Measurements from ENCODE around the gene KDM1B. TPM values are rescaled to one million over a fixed set of nuclear protein-coding genes. Genes with fewer than 3 reads are reported as not detected.
"Not testable (repeated sequence)": the region's sequence is repeated elsewhere in the genome, so short reads cannot be mapped to it uniquely, and the experiment has no call there.

Gene KDM1B
- total and polyA plus RNA-seq, 2 of the 8 experiments (the other 6 are each of a cell fraction or from before 2014, with no cell fraction given) = 3.7 to 7.5 TPM

DNA sequence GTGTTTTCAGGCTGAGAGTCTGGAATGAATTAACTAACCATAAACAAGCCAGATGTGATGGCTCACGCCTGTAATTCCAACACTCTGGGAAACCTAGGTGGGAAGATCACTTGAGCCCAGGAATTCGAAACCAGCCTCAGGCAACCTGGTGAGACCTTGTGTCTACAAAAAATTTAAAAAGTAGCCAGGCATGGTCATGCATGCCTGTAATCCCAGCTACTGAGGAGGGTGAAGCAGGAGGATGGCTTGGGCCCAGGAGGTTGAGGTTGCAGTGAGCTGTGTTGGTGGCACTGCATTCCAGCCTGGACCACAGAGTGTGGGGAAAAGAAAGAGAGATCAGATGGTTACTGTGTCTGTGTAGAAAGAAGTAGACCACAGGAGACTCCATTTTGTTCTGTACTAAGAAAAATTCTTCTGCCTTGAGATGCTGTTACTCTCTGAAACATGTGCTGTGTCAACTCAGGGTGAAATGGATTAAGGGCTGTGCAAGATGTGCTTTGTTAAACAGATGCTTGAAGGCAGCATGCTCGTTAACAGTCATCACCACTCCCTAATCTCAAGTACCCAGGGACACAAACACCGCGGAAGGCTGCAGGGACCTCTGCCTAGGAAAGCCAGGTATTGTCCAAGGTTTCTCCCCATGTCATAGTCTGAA lies 71.4 kb downstream of the KDM1B start:
- H4K20me1 ChIP-seq (replicated peaks in 1 of 2; ENCODE audit: control insufficient read depth in 1 of 2, insufficient read depth in 2 of 2, low read length in 2 of 2); H4K8ac ChIP-seq (ENCODE audit: extremely low read depth, insufficient read depth, low read length); H2BK120ac ChIP-seq (replicated peaks; ENCODE audit: low read depth, low read length); H4K91ac ChIP-seq (replicated peaks; ENCODE audit: insufficient read length, low read length); H3K23me2 ChIP-seq (ENCODE audit: low read depth, low read length); H2BK20ac ChIP-seq (ENCODE audit: low read length); H3K79me2 ChIP-seq (ENCODE audit: control insufficient read depth in 1 of 2, insufficient read depth in 2 of 2, low read length in 2 of 2); H2AK5ac ChIP-seq (ENCODE audit: low read depth, low read length); H2BK5ac ChIP-seq (ENCODE audit: low read depth, low read length); H4K5ac ChIP-seq (ENCODE audit: insufficient read length, low read depth, low read length); H3K79me1 ChIP-seq (ENCODE audit: low read depth, low read length); H2AFZ ChIP-seq (ENCODE audit: low read length); FAIRE-seq; H2BK12ac ChIP-seq (ENCODE audit: low read depth, low read length); H3K4me1 ChIP-seq (replicated peaks in 1 of 4; ENCODE audit: control insufficient read depth in 3 of 4, insufficient read depth in 4 of 4, low read length in 3 of 4); H3K14ac ChIP-seq (ENCODE audit: insufficient read length); H3K4me2 ChIP-seq (ENCODE audit: insufficient read depth in 1 of 2, low read depth in 2 of 2, low read length in 2 of 2); H3K27me3 ChIP-seq (replicated peaks in 1 of 4; ENCODE audit: control insufficient read depth in 3 of 4, extremely low read depth in 1 of 4, insufficient read depth in 3 of 4, low read length in 3 of 4); H3K18ac ChIP-seq (ENCODE audit: extremely low read depth, low read length); H3K27ac ChIP-seq (ENCODE audit: low read depth, low read length); H3K23ac ChIP-seq (ENCODE audit: insufficient read length); H3K4ac ChIP-seq (replicated peaks; ENCODE audit: insufficient read length, low read depth, low read length); H2BK15ac ChIP-seq (ENCODE audit: low read length); H3K4me3 ChIP-seq (ENCODE audit: extremely low read depth in 1 of 4, insufficient read depth in 2 of 4, low read depth in 3 of 4, low read length in 4 of 4); H3K56ac ChIP-seq (replicated peaks; ENCODE audit: insufficient read length, low read depth, low read length); H3K9ac ChIP-seq (replicated peaks in 1 of 4; ENCODE audit: extremely low read depth in 1 of 4, low read depth in 3 of 4, low read length in 3 of 4): not testable (repeated sequence)
- POLR2A ChIA-PET (ENCODE audit: partially characterized antibody) = interaction anchor here (1.0 to 1.2 kb wide), 2 partner anchors 8 to 21 kb away, joined by 3 read pairs; no protein-coding TSS in a partner anchor
- WGBS, 2 experiments (ENCODE audit: extremely low coverage in 1 of 2, insufficient coverage in 1 of 2, insufficient read length in 1 of 2, insufficient replicate concordance in 2 of 2, low coverage in 1 of 2, low lambda C conversion rate in 2 of 2, missing lambda C conversion rate in 1 of 2) = 98% methylated on average over 5 of the region's 5 CpGs; no CpG with 5 or more reads in 1 of the 2 experiments
- Histone ChIP-seq H3K36me3 (ENCODE audit: control insufficient read depth in 2 of 4, insufficient read depth in 4 of 4, low read length in 3 of 4) (peaks cover 6 to 75% (median 46%) of the 10 kb centered on the region in 4 experiments; a peak in 7 of 8 replicates), H3K9me3 (ENCODE audit: insufficient read depth in 2 of 2, low read depth in 1 of 2, low read length in 1 of 2) (peaks cover 13 to 14% of the 10 kb centered on the region in 2 experiments)
- CTCF ChIA-PET (ENCODE audit: partially characterized antibody) = interaction anchor here (1.0 to 1.3 kb wide), 2 partner anchors 9 to 20 kb away, joined by 3 read pairs; no protein-coding TSS in a partner anchor
- DNase-seq (ENCODE audit: low read depth in 1 of 2, low spot score in 2 of 2) = peak in 1 of 2 experiments; percentile 39
